Esophagus muscularis mucosa (tissue), 4 donors: ENCODE data around the gene TMCO4. TPM values are rescaled to one million over a fixed set of nuclear protein-coding genes. Genes with fewer than 3 reads are reported as not detected.
"Not testable (repeated sequence)": the region's sequence is repeated elsewhere in the genome, so short reads cannot be mapped to it uniquely, and the experiment has no call there.

Experiments
- DNase-seq: peaks from one replicate; pipeline ENCODE4 v3.0.0-alpha.2; 2017; ENCODE audit errors: extremely low spot score
- H3K27ac ChIP-seq, 4 donors: fragments of 200-600 bp; sonication (generic); replicated peaks in 1 of 4; 1 replicate in 3 of 4; 2 replicates in 1 of 4; pipeline ENCODE4 v1.5.1; 2016 to 2019; ENCODE audit warnings: mild to moderate bottlenecking in 1 of 4
- H3K27me3 ChIP-seq, 4 donors: fragments of 200-600 bp; sonication (generic); one replicate each; pipeline versions ENCODE4 v1.5.1 to v1.6.0; 2016 to 2019
- H3K36me3 ChIP-seq, 4 donors: fragments of 200-600 bp; sonication (generic); one replicate each; pipeline ENCODE4 v1.5.1; 2016 to 2019
- H3K4me1 ChIP-seq, 4 donors: fragments of 200-600 bp; sonication (generic); one replicate each; pipeline ENCODE4 v1.5.1; 2016 to 2019
- H3K4me3 ChIP-seq, 4 donors: fragments of 200-600 bp; sonication (generic); 1 replicate in 2 of 4; 2 replicates in 2 of 4; pipeline ENCODE4 v1.5.1; 2016 to 2019; ENCODE audit warnings: mild to moderate bottlenecking in 4 of 4, moderate library complexity in 1 of 4
- H3K9me3 ChIP-seq, 4 donors: fragments of 200-600 bp; sonication (generic); 1 replicate in 3 of 4; 2 replicates in 1 of 4; pipeline ENCODE4 v1.5.1; 2016 to 2019
- CTCF ChIP-seq, 3 experiments: fragments of 200-600 bp in 2 of 3; fragments of 450-650 bp in 1 of 3; sonication (generic) in 2 of 3; IDR thresholded peaks; one replicate each; pipeline ENCODE4 v1.5.1; 2017 to 2019; ENCODE audit warnings: antibody characterized with exemption in 3 of 3, mild to moderate bottlenecking in 2 of 3, moderate library complexity in 1 of 3
- EP300 ChIP-seq: sonication (generic); formaldehyde crosslinking; IDR thresholded peaks from one replicate; pipeline ENCODE4 v1.6.1; 2017; ENCODE audit warnings: antibody characterized with exemption
- POLR2A ChIP-seq: fragments of 450-650 bp; IDR thresholded peaks from one replicate; pipeline ENCODE4 v1.6.1; 2017; ENCODE audit warnings: antibody characterized with exemption, moderate library complexity, mild to moderate bottlenecking, low read depth
- POLR2AphosphoS5 ChIP-seq, 2 donors: sonication (generic); formaldehyde crosslinking; IDR thresholded peaks; one replicate each; pipeline ENCODE4 v1.6.1; 2017; ENCODE audit warnings: antibody characterized with exemption in 2 of 2
- WGBS: methylation state at CpG from one replicate; pipeline ENCODE4 v1.1.5; 2018; 5-methylcytosine and 5-hydroxymethylcytosine counted together
- intact Hi-C: fragments of 100-400 bp; cut with DNase I; formaldehyde crosslinking; loops from one replicate; pipeline ENCODE4 v1.15.1; 2023
- total RNA-seq, 4 donors: library from RNA; depleted of rRNA; stranded (reverse); fragments of >200 nt; gene quantifications; one replicate each; pipeline versions ENCODE4 v1.1.0 to v1.2.1, GENCODE V29; 2016

The TMCO4 gene
- total RNA-seq, 4 donors from 2014 or later: 20.8 to 34.4 (median 25.8) TPM

GRCh38 chr1:19817160-19817559 is 17.4 kb upstream of the TMCO4 start:
- H3K36me3 ChIP-seq: no peaks in the 10 kb centered on the region
- no peaks in the 10 kb centered on the region for H3K27me3 ChIP-seq
- 83% methylated on average over 5 of the region's 5 CpGs for WGBS
- TF ChIP-seq POLR2A (no peak), EP300 (no peak), CTCF (IDR thresholded peaks at IDR 0.05) (no peak), POLR2AphosphoS5 (IDR thresholded peaks at IDR 0.05) (no peak)
- no peaks in the 10 kb centered on the region for H3K4me1 ChIP-seq
- no peak overlapping the region for H3K4me3 ChIP-seq
- intact Hi-C loops: no loop called here
- H3K27ac ChIP-seq: no peak overlapping the region
- no peak for DNase-seq
- H3K9me3 ChIP-seq: no peaks in the 10 kb centered on the region

GRCh38 chr1:19816737-19817086 is 17.0 kb upstream of the TMCO4 start:
- WGBS: 79% methylated on average over 1 of the region's 1 CpG
- H3K4me1 ChIP-seq, H3K4me3 ChIP-seq, H3K27ac ChIP-seq, H3K9me3 ChIP-seq, intact Hi-C loops, DNase-seq, H3K36me3 ChIP-seq, H3K27me3 ChIP-seq: not testable (repeated sequence)

- no peak for DNase-seq
- WGBS: 87% methylated on average over 14 of the region's 15 CpGs
- Histone ChIP-seq H3K27ac (no peak overlapping the region), H3K4me1 (no peaks in the 10 kb centered on the region), H3K36me3 (no peaks in the 10 kb centered on the region), H3K9me3 (no peaks in the 10 kb centered on the region), H3K27me3 (no peaks in the 10 kb centered on the region), H3K4me3 (no peak overlapping the region)
- TF ChIP-seq EP300 (no peak), POLR2A (no peak), POLR2AphosphoS5 (IDR thresholded peaks at IDR 0.05) (no peak), CTCF (IDR thresholded peaks at IDR 0.05) (no peak)
- intact Hi-C loops: no loop called here
These were observed 16.4 kb upstream of the TMCO4 start for GRCh38 chr1:19815801-19816736.

- WGBS: 88% methylated on average over 19 of the region's 22 CpGs
- TF ChIP-seq CTCF (IDR thresholded peaks at IDR 0.05) (no peak), POLR2AphosphoS5 (IDR thresholded peaks at IDR 0.05) (no peak), POLR2A (no peak), EP300 (no peak)
- Histone ChIP-seq H3K27me3 (no peaks in the 10 kb centered on the region), H3K9me3 (no peaks in the 10 kb centered on the region), H3K4me1 (no peaks in the 10 kb centered on the region), H3K36me3 (no peaks in the 10 kb centered on the region), H3K4me3 (no peak within 1 kb of the TSS), H3K27ac (no peak within 1 kb of the TSS)
- DNase-seq: no peak
- intact Hi-C loops: loop anchor here (5.0 kb wide), 1 partner anchor 98 kb away; no protein-coding TSS in a partner anchor
These were observed 15.2 kb upstream of the TMCO4 start, which contains the start of gene RNF186 for GRCh38 chr1:19814681-19815503. TSS of gene RNF186 (minus strand) at chr1:19815283. CDS start at chr1:19815101, 182 bp downstream.

- Histone ChIP-seq H3K36me3 (no peaks in the 10 kb centered on the region), H3K4me1 (no peaks in the 10 kb centered on the region), H3K9me3 (no peaks in the 10 kb centered on the region), H3K4me3 (no peak overlapping the region), H3K27me3 (no peaks in the 10 kb centered on the region), H3K27ac (no peak overlapping the region)
- 86% methylated on average over 14 of the region's 15 CpGs for WGBS
- TF ChIP-seq CTCF (IDR thresholded peaks at IDR 0.05) (no peak), POLR2A (no peak)
- DNase-seq: no peak
- intact Hi-C loops: loop anchor here (5.0 kb wide), 1 partner anchor 97 kb away; no protein-coding TSS in a partner anchor
These were observed 14.5 kb upstream of the TMCO4 start for GRCh38 chr1:19814244-19814661.
